GM19455 (cell line): ENCODE data around the gene BMPR1B.
"Not testable (repeated sequence)": the region's sequence is repeated elsewhere in the genome, so short reads cannot be mapped to it uniquely, and the experiment has no call there.

Experiments used
- ATAC-seq: cut with Tn5 transposase; IDR thresholded peaks from one replicate; pipeline ENCODE4 v1.9.1; 2021; ENCODE audit not compliant: unreplicated experiment

BMPR1B gene

GRCh38 chr4:94831607-94832006, 73.9 kb downstream of the BMPR1B start:
- ATAC-seq, result no peak

DNA sequence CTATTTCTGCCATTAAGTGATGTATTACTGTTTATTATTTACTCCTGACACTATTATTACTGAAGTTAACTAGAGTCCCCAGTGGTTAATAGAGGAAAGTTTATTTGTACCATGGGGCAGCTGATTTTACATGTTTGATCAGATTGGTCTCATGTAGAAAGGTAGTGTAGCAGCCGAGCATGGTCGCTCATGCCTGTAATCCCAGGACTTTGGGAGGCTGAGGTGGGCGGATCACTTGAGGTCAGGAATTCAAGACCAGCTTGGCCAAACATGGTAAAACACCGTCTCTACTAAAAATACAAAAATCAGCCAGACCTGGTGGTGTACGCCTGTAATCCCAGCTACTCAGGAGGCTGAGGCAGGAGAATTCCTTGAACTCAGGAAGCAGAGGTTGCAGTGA, 74.6 kb downstream of the BMPR1B start:
- ATAC-seq, result not testable (repeated sequence)

DNA sequence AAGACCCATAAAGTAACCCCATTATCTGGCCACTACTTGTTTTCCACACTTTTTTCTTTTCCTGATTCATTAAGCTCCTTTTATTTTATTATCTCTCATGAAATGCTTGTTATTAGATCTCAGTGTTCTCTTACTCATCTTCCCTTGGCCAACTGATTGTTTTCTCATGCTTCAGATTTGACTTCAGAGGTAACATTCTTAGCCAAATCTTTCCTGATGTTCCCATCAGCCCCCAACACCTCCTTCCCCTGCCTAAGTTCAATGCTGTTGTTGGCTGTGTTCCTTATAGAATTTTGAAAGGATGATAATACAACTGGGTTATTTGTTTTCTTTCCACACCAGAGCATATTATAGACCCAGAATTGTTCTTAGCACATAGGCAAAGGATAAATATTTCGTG, 75.6 kb downstream of the BMPR1B start:
- no peak for ATAC-seq

GRCh38 chr4:94834501-94834900, 76.7 kb downstream of the BMPR1B start:
- no peak for ATAC-seq

- not testable (repeated sequence) for ATAC-seq
These were observed 83.6 kb downstream of the BMPR1B start for GRCh38 chr4:94841166-94841863.

GRCh38 chr4:94841864-94842221, 84.1 kb downstream of the BMPR1B start:
- no peak for ATAC-seq

DNA sequence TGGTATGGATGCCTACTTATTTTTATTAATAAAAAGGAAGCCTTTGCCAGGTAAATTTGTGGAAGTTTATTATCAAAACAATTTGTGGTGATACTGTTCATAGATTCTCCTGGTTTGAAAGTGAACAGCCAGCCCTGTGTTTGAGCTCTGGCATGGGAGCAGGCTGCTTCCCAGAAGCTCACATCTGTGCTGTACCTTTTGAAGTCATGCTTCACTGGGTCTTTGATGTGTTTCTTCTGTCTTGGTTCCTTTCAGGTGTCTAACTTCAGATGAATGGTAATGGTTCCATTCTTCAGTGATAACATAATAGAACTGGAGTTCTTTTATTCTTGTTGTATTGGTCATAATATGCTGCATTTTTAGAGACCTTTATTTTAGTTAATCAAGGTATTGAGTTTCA, 85.5 kb downstream of the BMPR1B start:
- ATAC-seq, result no peak

- ATAC-seq, result no peak
These were observed 90.6 kb downstream of the BMPR1B start for GRCh38 chr4:94848326-94848725.

DNA sequence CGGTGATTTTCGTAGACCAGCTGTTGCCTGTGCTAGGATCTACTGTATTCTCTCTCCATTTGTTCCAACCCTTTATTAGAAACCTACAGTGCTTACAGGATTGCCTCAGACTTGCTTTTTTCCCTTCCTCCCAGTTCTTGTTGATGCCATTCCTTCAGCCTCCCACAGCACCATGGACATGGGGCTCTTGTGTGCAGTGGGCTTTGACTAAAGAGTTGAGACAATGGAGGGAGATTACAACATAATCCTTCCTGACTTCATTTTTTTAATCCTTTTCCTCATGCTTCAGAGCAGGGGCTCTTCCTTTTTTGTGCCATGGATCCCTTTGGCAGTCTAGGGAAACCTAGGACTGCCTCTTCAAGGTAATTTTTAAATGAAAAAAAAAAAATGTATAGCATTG, 92.1 kb downstream of the BMPR1B start:
- no peak for ATAC-seq

- ATAC-seq, result no peak
These were observed 94.9 kb downstream of the BMPR1B start for GRCh38 chr4:94852616-94853015.

- ATAC-seq, result no peak
These were observed 98.3 kb downstream of the BMPR1B start for GRCh38 chr4:94856030-94856429.

- no peak for ATAC-seq
These were observed 112.4 kb downstream of the BMPR1B start for GRCh38 chr4:94870146-94870545.

DNA sequence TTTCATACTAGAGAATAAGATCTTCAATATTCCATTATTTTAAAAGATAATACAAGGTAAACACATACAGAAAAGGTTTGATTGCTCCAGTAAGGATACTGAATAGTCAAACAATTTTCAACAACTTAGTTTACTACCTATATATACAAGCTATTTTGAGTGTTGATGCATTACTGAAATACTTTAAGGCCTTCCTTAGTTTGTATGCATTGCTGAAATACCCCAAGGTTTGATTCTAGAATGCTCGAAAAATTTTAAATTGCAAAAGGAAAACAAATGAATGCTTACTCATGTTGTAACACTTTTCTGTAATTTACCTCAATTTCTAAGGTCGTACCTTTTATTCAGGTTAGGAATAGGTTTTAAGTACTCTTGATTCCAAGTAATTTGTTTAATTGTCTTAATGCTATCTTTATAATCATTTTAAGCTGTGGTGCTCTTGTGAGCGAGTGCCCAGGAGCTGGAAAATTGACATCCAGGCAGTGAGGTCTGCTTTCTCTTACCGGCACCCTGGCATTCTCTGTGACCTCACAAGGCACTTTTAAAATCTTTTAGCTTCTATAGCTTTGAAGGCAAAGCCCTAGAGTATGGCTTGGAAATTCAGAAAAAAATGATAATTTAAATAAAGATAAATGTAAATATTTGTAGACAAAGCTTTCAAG, 114.0 kb downstream of the BMPR1B start:
- ATAC-seq, result no peak

- ATAC-seq, result no peak
These were observed 120.2 kb downstream of the BMPR1B start for GRCh38 chr4:94877973-94878372.

GRCh38 chr4:94880956-94881355, 123.2 kb downstream of the BMPR1B start:
- no peak for ATAC-seq

- ATAC-seq, result no peak
These were observed 125.0 kb downstream of the BMPR1B start for GRCh38 chr4:94882756-94883155.

- ATAC-seq, result no peak
These were observed 129.3 kb downstream of the BMPR1B start for GRCh38 chr4:94887027-94887426.

DNA sequence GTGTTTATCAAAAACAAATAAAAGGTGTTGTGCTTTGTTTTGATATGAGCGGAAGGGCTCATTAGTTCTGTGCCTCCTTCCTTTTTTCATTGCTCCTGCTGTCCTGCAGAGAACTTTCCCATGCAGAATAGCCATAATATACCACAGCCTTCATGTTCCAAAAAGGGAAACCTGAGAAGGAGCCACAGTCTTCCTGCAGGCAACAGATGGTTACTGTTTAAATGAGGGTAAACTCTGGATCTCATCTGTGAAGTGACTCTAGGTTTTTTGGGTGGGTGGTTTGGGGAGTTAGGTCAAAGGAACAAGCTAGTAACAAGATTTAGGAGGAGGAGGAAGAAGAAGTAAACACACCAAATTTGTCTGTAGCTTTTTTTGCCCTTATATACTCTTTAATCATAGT, 131.8 kb downstream of the BMPR1B start:
- no peak for ATAC-seq

GRCh38 chr4:94889946-94890345, 132.2 kb downstream of the BMPR1B start:
- no peak for ATAC-seq

GRCh38 chr4:94890579-94890978, 132.8 kb downstream of the BMPR1B start:
- no peak for ATAC-seq

- ATAC-seq, result no peak
These were observed 134.3 kb downstream of the BMPR1B start for GRCh38 chr4:94892051-94892450.

DNA sequence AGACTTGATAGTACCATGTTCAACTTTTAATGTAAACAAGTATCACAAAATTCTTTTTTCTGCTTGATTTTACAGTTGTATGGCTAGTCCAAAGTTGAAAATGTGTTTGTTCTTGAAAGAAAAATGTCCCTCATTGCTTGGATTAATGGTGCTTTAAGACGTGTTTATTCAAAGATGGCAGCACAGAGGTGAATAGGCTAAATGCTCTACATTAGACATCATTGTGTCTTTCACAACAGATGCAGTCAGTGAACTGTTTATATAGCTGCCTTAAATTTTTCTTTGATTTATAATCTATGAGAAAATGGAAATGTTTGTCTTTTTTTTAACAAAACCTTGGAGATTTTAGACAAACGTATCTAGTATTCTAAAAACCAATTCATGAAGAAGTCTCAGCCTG, 137.3 kb downstream of the BMPR1B start:
- no peak for ATAC-seq

- no peak for ATAC-seq
These were observed 139.3 kb downstream of the BMPR1B start for GRCh38 chr4:94897023-94897422.
